HG02759 (cell line): Measurements from ENCODE around the gene NXPH2.
"Not testable (repeated sequence)": the region's sequence is repeated elsewhere in the genome, so short reads cannot be mapped to it uniquely, and the experiment has no call there.

Experiments
- ATAC-seq: cut with Tn5 transposase; IDR thresholded peaks from one replicate; pipeline ENCODE4 v1.9.1; 2021; ENCODE audit warnings: mild to moderate bottlenecking, moderate library complexity; ENCODE audit not compliant: unreplicated experiment

Gene NXPH2

DNA sequence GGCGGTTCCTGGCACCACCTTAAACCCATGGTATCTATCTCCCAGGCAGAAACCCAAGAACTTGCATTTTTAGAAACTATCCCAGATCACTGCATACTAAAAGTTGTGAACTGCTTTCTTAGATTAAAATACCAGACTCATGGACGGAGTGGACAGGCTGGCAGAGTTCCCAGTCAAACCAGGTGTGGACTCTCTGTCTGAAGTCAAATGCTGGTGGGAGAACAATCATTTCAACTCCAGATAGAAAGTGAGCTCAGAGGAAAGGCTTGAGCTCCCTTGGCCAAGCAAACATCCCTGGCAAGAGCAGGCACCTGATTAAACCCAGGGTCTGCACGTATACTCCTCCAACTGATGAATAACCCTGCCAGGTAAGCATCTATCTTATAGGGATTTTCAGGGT is 19.5 kb downstream of the NXPH2 start:
- ATAC-seq, result no peak

GRCh38 chr2:138757384-138757783 is 22.8 kb downstream of the NXPH2 start:
- ATAC-seq, result no peak

DNA sequence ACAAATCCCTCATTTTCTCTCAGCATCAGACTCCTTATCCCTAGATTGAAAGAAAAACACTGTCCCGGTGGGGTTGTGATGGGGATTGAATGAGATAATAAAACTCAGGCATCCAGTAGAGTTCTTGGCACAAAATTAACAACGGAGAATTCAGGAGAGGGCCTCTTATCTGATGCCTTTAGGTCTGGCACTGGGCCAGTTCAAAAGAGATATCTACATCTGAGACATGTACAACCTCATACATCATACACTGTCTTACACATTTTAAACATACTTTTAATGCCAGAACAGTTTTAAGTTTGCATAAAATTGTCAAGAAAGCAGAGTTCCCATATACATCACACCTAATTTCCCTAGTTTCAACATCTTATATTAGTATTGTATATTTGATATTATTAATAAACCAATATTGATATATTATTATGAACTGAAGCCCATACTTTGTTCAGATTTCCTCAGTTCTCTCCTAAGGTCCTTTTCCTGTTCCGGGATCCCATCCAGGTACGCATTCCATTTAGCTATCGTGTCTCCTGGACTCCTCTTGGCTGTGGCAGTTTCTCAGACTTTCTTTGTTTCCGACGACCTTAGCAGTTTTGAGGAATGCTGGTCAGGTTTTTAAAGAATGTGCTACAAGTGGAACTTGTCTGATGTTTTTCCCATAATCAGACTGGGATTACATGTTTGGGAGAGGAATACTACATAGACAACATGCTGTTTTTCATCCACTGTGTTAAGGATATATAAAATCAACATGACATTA is 27.8 kb downstream of the NXPH2 start:
- ATAC-seq, result no peak

DNA sequence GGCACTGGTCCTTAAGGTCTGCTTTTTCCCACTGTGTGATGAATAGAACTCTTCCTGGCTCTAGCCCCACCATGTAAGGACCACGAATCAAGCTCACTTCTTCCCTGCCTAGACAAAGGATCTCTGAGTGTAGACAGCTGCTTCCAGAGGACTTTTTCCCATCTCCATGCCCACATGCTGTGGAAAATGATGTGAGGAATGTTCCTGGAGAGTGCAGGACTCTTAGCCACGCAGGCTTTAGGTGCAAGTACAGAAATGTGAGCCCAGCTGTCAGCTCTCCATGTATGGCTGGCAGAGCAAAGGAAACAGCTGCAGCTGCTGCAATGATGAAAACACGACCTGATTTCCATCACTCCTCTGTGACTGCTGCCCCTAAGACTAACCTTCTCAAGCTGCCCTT is 35.5 kb downstream of the NXPH2 start:
- ATAC-seq, result no peak

GRCh38 chr2:138742441-138743057 is 37.6 kb downstream of the NXPH2 start:
- ATAC-seq, result no peak

DNA sequence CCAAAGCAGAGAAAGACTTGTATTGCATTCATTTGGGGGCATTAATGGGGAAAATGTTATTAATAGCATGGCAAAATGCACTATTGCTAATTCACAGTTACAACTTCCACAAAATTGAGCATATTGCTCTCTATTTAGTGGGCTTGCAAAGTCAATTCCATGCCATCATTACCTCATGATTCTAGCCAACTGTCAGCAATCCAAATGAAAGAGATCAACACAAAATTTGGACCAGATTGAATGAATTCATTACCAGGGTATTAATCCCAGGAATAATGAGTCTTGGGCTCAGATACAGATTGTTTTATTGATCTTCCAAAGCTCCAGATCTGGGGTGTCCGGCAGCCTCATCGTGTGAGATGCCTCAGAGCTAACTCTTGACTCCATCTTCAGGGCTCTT is 38.3 kb downstream of the NXPH2 start:
- no peak for ATAC-seq

GRCh38 chr2:138737009-138737554 is 43.1 kb downstream of the NXPH2 start:
- not testable (repeated sequence) for ATAC-seq

DNA sequence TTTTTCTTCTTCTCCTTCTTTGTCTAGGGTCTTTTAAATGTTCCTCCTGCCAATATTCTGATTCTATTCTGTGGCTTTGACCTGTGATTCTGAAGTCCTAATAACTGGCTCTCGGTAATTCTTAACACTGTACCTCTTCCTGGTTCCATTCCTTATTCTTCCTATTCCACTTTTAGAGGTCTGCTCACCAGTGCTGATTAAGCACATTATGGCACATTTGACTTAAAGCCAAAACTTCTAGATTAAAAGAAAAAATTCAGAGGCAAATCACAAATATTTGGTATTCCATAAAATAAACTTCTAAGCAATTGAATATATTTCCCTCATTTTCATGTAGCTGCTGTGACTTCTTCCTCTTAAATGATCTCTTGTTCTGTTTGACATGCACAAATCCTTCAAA is 47.5 kb downstream of the NXPH2 start:
- ATAC-seq, result no peak

DNA sequence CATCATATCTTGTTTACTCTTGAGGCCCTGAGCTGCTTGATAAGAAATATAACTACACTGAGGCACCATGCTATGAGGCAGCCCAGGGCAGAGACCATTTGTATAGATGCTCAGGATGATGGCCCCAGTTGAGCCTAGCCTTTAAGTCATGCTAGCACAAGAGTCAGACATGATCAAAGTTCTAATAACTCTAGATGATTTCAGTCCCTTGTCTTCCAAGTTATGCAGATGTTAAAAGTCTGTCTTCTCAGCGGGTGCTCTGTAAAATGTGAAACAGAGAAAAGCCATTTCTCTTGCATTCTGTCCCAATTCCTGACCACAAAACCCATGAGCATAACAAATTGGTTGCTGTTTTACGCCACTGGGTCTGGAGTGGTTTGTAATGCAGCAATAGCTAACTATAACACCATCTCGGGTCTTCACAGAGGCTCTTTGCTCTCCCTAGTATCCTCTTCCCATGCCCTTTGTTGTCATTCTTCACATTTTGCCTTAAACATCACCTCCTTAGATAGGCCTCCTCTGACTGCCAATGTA is 49.6 kb downstream of the NXPH2 start:
- ATAC-seq, result peak; percentile 81

DNA sequence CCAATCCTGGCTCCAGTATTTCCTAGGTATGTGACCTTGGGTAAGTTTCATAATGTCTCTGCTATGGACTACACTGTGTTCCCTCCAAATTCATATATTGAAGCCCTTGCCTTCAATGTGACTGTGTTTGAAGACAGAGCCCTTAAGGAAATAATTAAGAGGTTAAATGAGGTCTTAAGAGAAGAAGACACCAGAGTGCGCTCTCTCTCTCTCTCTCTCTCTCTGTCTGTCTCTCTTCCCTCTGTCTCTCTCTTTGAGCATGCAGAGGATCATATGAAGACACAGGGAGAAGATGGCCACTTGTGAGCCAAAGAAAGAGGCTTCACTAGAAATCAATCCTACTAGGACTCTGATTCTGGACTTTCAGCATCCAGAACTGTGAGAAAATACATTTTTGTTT is 52.2 kb downstream of the NXPH2 start:
- ATAC-seq, result no peak

DNA sequence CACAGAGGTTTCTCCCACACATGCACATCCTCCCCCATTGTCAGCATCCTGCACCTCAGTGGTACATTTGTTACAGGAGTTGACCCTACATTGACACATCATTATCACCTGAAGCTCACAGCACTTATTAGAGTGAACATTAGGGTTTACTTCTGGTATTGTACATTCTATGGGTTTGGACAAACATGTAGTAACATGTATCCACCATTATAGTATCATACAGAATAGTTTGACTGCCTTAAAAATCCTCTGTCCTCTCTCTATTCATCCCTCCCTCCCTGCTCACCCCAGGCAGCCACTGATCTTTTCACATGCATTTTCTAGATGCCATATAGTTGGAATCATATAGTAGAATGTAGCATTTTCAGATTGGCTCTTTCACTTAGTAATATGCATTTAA is 53.5 kb downstream of the NXPH2 start:
- ATAC-seq, result no peak

GRCh38 chr2:138724729-138725459 is 55.3 kb downstream of the NXPH2 start:
- no peak for ATAC-seq

DNA sequence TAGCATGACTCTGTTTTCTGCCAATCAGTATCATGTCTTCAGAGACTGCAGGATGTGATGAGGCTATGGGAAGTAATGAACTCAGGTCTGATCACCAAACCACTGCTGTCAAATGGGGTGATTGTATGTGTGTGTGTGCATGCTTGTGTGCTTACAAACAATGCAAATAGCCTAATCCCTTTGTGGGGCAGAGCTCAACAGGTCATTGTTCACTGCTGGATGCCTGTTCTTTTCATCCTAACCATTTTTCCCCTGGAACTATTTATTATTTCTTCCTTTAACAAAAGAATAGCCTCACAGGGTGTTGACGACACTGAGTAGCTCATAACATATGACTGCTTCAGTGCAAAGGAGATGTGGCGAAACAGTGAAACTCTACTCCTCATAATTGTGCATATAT is 55.9 kb downstream of the NXPH2 start:
- no peak for ATAC-seq

DNA sequence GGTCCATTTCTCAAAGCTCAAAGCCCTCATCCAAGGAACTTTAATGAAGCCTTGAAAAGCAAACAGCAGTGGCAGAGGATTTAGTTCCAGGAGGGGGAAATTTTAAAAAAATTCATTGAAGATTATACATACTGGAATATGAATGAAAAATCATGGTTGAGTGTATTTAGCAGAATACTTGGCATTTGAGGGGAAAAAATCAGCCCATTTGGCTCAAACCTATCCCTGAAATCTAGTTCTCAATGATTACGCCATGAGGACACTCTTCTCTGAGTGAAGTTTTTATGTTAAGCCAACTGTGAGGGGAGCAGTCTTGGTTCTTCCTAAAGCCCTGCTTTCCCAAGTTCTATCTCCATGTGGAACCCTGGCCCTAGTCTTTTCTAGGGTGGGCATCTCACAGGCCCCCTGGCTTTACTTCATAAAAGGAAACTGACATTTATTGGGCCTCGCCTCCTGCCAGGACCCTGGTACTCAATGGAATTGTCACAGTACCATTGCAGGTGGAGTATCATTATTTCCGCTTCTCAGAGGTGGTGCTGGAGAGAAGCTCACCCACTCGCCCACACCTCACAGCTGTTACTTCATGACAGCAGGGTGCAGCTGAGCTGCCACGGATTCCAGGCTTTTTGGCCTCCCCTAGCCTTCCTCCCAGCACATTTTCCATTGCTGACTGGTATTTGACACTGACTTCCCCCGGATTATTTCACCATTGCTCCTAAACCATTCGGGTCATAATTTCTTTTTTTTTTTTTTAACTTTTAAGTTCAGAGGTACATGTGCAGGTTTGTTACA is 56.8 kb downstream of the NXPH2 start:
- no peak for ATAC-seq

DNA sequence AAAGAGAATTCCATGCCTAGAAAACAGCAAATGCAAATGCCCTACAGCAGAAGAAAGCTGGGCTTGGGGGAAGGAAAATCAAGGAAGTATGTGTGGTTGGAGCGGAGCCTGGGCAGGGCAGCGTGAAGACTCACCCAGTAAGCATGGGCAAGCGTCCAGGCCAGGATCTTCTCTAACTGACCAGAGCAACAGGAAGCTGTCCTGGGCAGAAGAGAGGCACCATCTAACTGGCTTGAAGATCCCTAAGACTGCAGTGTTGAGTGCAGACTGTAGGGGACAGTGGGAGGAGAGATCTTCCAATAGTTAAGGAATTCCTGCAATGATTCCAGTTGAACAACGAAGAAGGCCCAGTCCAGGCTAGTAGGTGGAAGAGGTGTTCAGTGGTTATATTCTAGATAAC is 57.9 kb downstream of the NXPH2 start:
- no peak for ATAC-seq

GRCh38 chr2:138720035-138720838 is 60.0 kb downstream of the NXPH2 start:
- no peak for ATAC-seq

DNA sequence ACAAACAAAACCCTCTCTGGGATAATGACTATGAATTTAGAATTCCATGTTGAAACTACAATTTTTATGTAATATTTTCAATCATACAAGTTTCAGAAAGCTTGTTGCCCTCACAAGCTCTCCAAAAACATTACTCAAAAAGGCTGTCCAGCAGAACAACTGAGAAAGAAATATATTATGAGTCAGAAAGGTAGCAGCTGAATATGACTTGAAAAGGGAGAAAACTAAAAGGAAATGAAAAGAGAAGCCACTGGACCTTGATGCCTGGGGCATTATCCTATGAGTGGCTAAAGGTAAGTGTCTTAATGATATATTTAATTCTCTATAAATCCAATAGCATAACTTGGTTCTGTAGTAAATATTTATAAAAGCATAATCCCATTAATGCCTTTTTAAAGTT is 61.8 kb downstream of the NXPH2 start:
- peak; percentile 50 for ATAC-seq

GRCh38 chr2:138716183-138716582 is 64.0 kb downstream of the NXPH2 start:
- ATAC-seq, result no peak

- no peak for ATAC-seq
Observed at GRCh38 chr2:138713504-138713903, 66.7 kb downstream of the NXPH2 start.

DNA sequence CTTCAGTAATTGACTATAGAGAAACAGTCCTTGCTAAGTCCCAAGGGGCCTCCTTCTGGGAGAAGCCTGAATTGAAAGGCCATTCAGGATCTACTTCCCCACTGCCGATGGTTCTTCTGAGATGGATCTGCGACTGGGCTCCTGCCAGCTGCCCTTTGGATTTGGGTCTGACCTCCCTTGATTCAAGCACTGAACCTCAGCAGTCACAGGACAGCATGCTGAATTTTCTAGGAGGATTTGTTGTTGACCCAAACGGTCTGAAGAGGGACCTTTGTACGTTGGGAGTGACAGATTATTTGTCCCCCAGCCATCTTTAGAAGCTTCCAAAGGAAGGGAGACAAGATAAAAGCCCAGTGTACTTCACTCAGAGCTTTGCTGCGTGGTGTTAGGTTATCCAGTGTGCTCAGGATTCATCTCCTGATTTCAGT is 67.1 kb downstream of the NXPH2 start:
- no peak for ATAC-seq
